Colonic mucosa (tissue), 4 donors: Measurements from ENCODE around the gene GLIPR2. TPM values are rescaled to one million over a fixed set of nuclear protein-coding genes. Genes with fewer than 3 reads are reported as not detected.
"Not testable (repeated sequence)": the region's sequence is repeated elsewhere in the genome, so short reads cannot be mapped to it uniquely, and the experiment has no call there.

Source experiments
- DNase-seq: peaks from one replicate; pipeline ENCODE4 v3.0.0-alpha.2; 2020
- H3K27ac ChIP-seq: fragments of 200-600 bp; one replicate; pipeline ENCODE4 v1.8.0; 2021
- H3K27me3 ChIP-seq: fragments of 200-600 bp; one replicate; pipeline ENCODE4 v1.8.0; 2021
- H3K36me3 ChIP-seq: fragments of 200-600 bp; one replicate; pipeline ENCODE4 v1.8.0; 2021
- H3K4me1 ChIP-seq: fragments of 200-600 bp; one replicate; pipeline ENCODE4 v1.8.0; 2021; ENCODE audit warnings: mild to moderate bottlenecking
- H3K4me3 ChIP-seq: fragments of 200-600 bp; one replicate; pipeline ENCODE4 v1.8.0; 2021
- H3K9ac ChIP-seq, 2 donors: one replicate each; pipeline ENCODE4 v1.7.0; 2013; ENCODE audit warnings: control low read depth in 2 of 2, low read depth in 2 of 2, low read length in 2 of 2
- H3K9me3 ChIP-seq: fragments of 200-600 bp; one replicate; pipeline ENCODE4 v1.8.0; 2021
- intact Hi-C: fragments of 100-400 bp; cut with DNase I; formaldehyde crosslinking; loops from one replicate; pipeline ENCODE4 v1.14.1; 2022
- total RNA-seq, 2 donors: library from RNA; stranded (reverse); fragmentation: NEBNext Ultra II Directional in 1 of 2; extraction: Animal tissue kit (Norgen Biotek cat#: 25700) in 1 of 2; gene quantifications; one replicate each; pipeline ENCODE4 v1.2.1, GENCODE V29; 2021
- TF ChIP-seq, protein P1 (sequence below): fragments of 200-600 bp; IDR thresholded peaks from one replicate; pipeline ENCODE4 v1.8.0; 2022; ENCODE audit warnings: antibody characterized with exemption, mild to moderate bottlenecking
- donor health status: healthy.
- donor health status: DM: no; HTN: no; CAD: no.
- donor health status: DM: no; HTN: no; CAD: no.

The GLIPR2 gene, protein sequence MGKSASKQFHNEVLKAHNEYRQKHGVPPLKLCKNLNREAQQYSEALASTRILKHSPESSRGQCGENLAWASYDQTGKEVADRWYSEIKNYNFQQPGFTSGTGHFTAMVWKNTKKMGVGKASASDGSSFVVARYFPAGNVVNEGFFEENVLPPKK
- 10 to 100 TPM; 33.1 to 44.9 TPM for total RNA-seq

- Histone ChIP-seq H3K9ac (peak within 1 kb of the TSS; percentile 83 to 92), H3K4me1 (peaks cover 6% of the 10 kb centered on the region), H3K9me3 (no peaks in the 10 kb centered on the region), H3K27me3 (no peaks in the 10 kb centered on the region), H3K36me3 (no peaks in the 10 kb centered on the region), H3K4me3 (peak within 1 kb of the TSS; percentile 94), H3K27ac (peak within 1 kb of the TSS; percentile 76)
- TF ChIP-seq, protein P1, sequence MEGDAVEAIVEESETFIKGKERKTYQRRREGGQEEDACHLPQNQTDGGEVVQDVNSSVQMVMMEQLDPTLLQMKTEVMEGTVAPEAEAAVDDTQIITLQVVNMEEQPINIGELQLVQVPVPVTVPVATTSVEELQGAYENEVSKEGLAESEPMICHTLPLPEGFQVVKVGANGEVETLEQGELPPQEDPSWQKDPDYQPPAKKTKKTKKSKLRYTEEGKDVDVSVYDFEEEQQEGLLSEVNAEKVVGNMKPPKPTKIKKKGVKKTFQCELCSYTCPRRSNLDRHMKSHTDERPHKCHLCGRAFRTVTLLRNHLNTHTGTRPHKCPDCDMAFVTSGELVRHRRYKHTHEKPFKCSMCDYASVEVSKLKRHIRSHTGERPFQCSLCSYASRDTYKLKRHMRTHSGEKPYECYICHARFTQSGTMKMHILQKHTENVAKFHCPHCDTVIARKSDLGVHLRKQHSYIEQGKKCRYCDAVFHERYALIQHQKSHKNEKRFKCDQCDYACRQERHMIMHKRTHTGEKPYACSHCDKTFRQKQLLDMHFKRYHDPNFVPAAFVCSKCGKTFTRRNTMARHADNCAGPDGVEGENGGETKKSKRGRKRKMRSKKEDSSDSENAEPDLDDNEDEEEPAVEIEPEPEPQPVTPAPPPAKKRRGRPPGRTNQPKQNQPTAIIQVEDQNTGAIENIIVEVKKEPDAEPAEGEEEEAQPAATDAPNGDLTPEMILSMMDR: no peak
- DNase-seq: peak; percentile 86
- intact Hi-C loops: no loop called here
Measured at GRCh38 chr9:36136272-36136893, at the start of gene GLIPR2. TSS of gene GLIPR2 (plus strand) at chr9:36136733. CDS start at chr9:36136779, 46 bp downstream.

DNA sequence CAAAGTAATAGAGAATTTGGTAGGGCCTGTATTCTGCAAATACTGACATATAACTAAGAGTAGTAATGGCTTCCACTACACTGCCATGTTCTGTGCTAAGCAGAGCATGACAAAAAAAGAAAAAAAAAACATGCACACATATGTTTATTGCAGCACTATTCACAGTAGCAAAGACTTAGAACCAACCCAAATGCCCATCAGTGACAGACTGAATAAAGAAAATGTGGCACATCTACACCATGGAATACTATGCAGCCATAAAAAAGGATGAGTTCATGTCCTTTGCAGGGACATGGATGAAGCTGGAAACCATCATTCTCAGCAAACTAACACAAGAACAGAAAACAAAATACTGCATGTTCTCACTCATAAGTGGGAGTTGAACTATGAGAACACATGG lies 49.5 kb upstream of the GLIPR2 start:
- H3K27me3 ChIP-seq, H3K4me3 ChIP-seq, intact Hi-C loops, H3K9me3 ChIP-seq, H3K36me3 ChIP-seq, H3K4me1 ChIP-seq, H3K9ac ChIP-seq, DNase-seq, H3K27ac ChIP-seq: not testable (repeated sequence)

DNA sequence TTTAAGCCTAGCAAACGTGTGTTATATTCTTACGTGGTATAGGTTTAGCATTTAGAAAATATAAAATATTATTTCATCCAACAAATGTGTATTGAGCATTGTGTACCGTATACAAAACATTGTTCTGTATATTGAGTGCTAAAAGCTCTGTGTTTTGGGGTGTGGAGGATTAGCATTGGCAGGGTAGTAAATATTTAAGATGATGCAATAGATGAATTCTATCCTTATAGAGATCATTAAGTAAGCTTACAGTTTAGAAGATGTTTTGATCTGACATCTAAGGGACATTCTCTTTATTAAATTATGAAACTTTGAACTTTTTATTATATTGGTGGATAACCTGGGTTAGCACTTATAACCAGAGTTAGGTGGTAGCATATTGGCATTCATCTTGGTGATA lies 48.5 kb upstream of the GLIPR2 start:
- intact Hi-C loops: no loop called here
- Histone ChIP-seq H3K9me3 (no peaks in the 10 kb centered on the region), H3K9ac (no peak overlapping the region), H3K27ac (no peak overlapping the region), H3K36me3 (no peaks in the 10 kb centered on the region), H3K4me3 (no peak overlapping the region), H3K27me3 (no peaks in the 10 kb centered on the region), H3K4me1 (no peaks in the 10 kb centered on the region)
- TF ChIP-seq, protein P1: no peak
- no peak for DNase-seq

DNA sequence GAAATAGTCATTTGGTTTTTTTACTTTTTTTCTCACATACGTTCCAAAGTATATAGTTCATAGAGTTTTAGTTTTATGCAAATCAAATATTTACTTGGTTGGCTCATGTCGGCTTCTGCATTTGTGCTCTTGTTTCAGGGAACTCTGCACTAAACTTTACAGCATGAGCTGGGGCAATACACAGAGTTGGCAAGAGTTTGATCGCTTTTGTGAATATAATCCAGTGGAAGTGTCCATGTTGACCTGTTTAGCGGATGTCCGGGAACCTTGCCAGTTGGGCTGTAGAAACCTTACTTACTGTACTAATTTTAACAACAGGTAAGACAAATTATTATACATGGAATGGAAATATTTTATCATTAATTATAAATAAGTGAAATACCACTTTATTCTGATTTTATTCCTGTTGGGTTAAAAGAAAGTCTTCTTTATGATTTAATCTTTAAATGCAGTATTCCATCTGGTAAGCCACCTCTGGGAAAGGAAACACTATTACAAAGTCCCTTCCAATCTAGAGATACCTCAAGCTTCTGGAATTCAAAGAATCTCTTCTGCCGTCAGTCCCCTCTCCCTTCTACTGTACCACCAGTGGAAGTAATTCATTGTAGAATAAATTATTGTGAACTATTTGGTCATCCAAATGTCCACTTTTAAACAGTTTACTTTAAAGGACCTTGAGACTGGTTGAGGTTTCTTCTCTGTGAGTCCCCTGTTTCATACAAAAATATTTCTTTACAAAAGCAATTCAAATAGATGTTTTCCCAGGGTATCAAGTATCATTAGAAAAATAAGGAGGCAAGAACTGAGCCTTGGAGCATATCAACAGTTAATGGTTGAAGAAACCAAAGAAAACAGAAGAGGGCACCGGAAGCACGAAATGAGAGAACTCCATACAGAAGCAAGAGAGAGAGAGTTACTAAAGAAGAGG lies 45.2 kb upstream of the GLIPR2 start:
- Histone ChIP-seq H3K9me3 (no peaks in the 10 kb centered on the region), H3K4me3 (no peak overlapping the region), H3K9ac (no peak overlapping the region), H3K36me3 (no peaks in the 10 kb centered on the region), H3K4me1 (no peaks in the 10 kb centered on the region), H3K27me3 (no peaks in the 10 kb centered on the region), H3K27ac (peak overlapping the region; percentile 43)
- TF ChIP-seq, protein P1: no peak
- intact Hi-C loops: no loop called here
- DNase-seq: peak; percentile 77

GRCh38 chr9:36092014-36092413 lies 44.5 kb upstream of the GLIPR2 start:
- TF ChIP-seq, protein P1: no peak
- H3K9me3 ChIP-seq: no peaks in the 10 kb centered on the region
- no peaks in the 10 kb centered on the region for H3K27me3 ChIP-seq
- H3K27ac ChIP-seq: peak overlapping the region; percentile 43
- H3K9ac ChIP-seq: no peak overlapping the region
- intact Hi-C loops: no loop called here
- no peak for DNase-seq
- H3K36me3 ChIP-seq: no peaks in the 10 kb centered on the region
- H3K4me1 ChIP-seq: no peaks in the 10 kb centered on the region
- no peak overlapping the region for H3K4me3 ChIP-seq
